ENCODE results near the gene TRAIP. TPM values are rescaled to one million over a fixed set of nuclear protein-coding genes. Genes with fewer than 3 reads are reported as not detected.

Gene TRAIP
- total and polyA plus RNA-seq, 2 experiments from 2014 or later: 2.5 to 6.6 TPM

DNA sequence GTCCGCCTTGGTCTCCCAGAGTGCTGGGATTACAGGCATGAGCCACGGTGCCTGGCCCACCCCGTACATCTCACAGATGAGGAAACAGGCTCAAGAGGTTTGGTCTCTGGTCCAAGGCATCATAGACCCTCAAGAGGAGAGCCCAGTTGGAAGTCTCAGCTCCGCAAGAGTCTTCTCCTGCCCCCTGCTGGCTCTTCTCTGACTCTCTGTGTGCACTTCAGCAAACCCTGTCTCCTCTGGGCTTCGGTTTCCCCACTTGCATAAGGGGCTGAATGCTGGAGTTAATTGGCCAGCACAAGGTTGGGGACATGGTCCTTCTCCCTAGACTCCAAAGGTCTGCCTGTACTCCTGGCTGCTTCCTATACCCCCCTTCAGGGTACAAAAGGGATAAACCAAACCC, 43.5 kb upstream of the TRAIP start:
- Histone ChIP-seq H2AFZ (no peak overlapping the region), H3K4me3 (no peak overlapping the region), H3K27me3 (no peaks in the 10 kb centered on the region), H3K36me3 (replicated peaks; ENCODE audit: insufficient read depth, low read depth) (no peaks in the 10 kb centered on the region), H3K79me2 (no peaks in the 10 kb centered on the region), H3K27ac (peak overlapping the region; percentile 87), H3K4me2 (no peak overlapping the region), H3K9me3 (ENCODE audit: low read depth) (no peaks in the 10 kb centered on the region), H3K4me1 (ENCODE audit: insufficient read depth) (peaks cover 20% of the 10 kb centered on the region), H3K9me2 (replicated peaks; ENCODE audit: insufficient read depth) (no peaks in the 10 kb centered on the region), H4K20me1 (ENCODE audit: insufficient read depth, poor library complexity, severe bottlenecking) (no peaks in the 10 kb centered on the region)
- 75% methylated on average over 5 of the region's 5 CpGs for WGBS (ENCODE audit: low lambda C conversion rate, missing lambda C conversion rate)
- DNase-seq (ENCODE audit: low spot score): no peak
- TF ChIP-seq EZH2 (IDR thresholded peaks at IDR 0.05; ENCODE audit: borderline replicate concordance): no peak
- TF ChIP-seq, protein P1, sequence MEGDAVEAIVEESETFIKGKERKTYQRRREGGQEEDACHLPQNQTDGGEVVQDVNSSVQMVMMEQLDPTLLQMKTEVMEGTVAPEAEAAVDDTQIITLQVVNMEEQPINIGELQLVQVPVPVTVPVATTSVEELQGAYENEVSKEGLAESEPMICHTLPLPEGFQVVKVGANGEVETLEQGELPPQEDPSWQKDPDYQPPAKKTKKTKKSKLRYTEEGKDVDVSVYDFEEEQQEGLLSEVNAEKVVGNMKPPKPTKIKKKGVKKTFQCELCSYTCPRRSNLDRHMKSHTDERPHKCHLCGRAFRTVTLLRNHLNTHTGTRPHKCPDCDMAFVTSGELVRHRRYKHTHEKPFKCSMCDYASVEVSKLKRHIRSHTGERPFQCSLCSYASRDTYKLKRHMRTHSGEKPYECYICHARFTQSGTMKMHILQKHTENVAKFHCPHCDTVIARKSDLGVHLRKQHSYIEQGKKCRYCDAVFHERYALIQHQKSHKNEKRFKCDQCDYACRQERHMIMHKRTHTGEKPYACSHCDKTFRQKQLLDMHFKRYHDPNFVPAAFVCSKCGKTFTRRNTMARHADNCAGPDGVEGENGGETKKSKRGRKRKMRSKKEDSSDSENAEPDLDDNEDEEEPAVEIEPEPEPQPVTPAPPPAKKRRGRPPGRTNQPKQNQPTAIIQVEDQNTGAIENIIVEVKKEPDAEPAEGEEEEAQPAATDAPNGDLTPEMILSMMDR (IDR thresholded peaks at IDR 0.05; ENCODE audit: poor library complexity): no peak
- no peak for TF ChIP-seq EZH2phosphoT487 (IDR thresholded peaks at IDR 0.05; ENCODE audit: low read depth, severe bottlenecking, unreplicated experiment)

DNA sequence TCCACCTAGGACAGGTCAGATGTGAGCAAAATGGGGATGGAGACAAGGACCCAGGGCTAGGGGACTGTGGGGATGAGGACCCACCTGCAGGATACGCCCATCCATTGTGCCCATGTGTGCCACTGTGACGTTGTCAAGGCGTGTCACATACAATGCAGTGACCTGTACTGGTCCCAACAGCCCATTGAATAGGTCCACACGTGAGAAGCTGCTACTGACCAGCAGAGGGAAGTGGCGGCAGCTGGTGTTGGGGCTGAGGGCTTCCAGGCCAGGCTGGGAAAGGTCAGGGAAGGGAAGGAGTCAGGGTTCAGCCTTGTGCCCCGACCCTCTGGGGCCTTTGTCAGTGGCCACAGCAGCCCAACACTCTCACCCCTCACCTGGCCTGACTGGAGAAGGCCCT, 42.6 kb upstream of the TRAIP start:
- no peak overlapping the region for H3K4me2 ChIP-seq
- no peaks in the 10 kb centered on the region for H3K9me3 ChIP-seq (ENCODE audit: low read depth)
- H3K36me3 ChIP-seq (replicated peaks; ENCODE audit: insufficient read depth, low read depth): no peaks in the 10 kb centered on the region
- H3K9me2 ChIP-seq (replicated peaks; ENCODE audit: insufficient read depth): no peaks in the 10 kb centered on the region
- WGBS (ENCODE audit: low lambda C conversion rate, missing lambda C conversion rate): 85% methylated on average over 6 of the region's 6 CpGs
- peaks cover 18% of the 10 kb centered on the region for H3K4me1 ChIP-seq (ENCODE audit: insufficient read depth)
- no peak overlapping the region for H3K4me3 ChIP-seq
- no peak overlapping the region for H3K27ac ChIP-seq
- H2AFZ ChIP-seq: no peak overlapping the region
- H3K27me3 ChIP-seq: no peaks in the 10 kb centered on the region
- TF ChIP-seq EZH2 (IDR thresholded peaks at IDR 0.05; ENCODE audit: borderline replicate concordance): no peak
- TF ChIP-seq EZH2phosphoT487 (IDR thresholded peaks at IDR 0.05; ENCODE audit: low read depth, severe bottlenecking, unreplicated experiment): no peak
- TF ChIP-seq, protein P1 (IDR thresholded peaks at IDR 0.05; ENCODE audit: poor library complexity): no peak
- no peak for DNase-seq (ENCODE audit: low spot score)
- no peaks in the 10 kb centered on the region for H3K79me2 ChIP-seq
- no peaks in the 10 kb centered on the region for H4K20me1 ChIP-seq (ENCODE audit: insufficient read depth, poor library complexity, severe bottlenecking)

DNA sequence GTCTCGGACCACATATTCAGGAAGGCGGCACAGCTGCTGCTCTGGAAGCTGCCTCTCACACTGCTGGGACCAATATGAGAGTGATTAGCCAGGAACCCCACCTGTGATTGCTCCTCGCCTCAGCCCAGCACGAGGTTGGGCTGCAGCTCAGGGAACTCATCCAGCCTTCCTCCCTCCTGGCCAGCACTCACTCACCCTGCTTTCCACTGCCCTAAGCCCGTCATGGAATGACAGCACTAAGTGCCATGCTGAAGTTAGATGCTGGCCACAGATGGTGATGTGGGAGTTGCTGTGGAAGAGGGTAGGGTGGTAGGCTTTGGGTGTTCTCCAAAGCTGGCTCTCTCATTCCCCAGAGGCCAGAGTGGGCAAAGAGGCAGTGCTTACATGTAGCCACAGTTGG, 40.0 kb upstream of the TRAIP start:
- no peak for DNase-seq (ENCODE audit: low spot score)
- H3K27ac ChIP-seq: no peak overlapping the region
- H3K27me3 ChIP-seq: no peaks in the 10 kb centered on the region
- H2AFZ ChIP-seq: no peak overlapping the region
- H3K4me1 ChIP-seq (ENCODE audit: insufficient read depth): peaks cover 7% of the 10 kb centered on the region
- H3K4me2 ChIP-seq: no peak overlapping the region
- H3K36me3 ChIP-seq (replicated peaks; ENCODE audit: insufficient read depth, low read depth): no peaks in the 10 kb centered on the region
- no peaks in the 10 kb centered on the region for H3K79me2 ChIP-seq
- H4K20me1 ChIP-seq (ENCODE audit: insufficient read depth, poor library complexity, severe bottlenecking): no peaks in the 10 kb centered on the region
- H3K4me3 ChIP-seq: no peak overlapping the region
- H3K9me3 ChIP-seq (ENCODE audit: low read depth): no peaks in the 10 kb centered on the region
- H3K9me2 ChIP-seq (replicated peaks; ENCODE audit: insufficient read depth): no peaks in the 10 kb centered on the region
- WGBS (ENCODE audit: low lambda C conversion rate, missing lambda C conversion rate): 88% methylated on average over 5 of the region's 5 CpGs
- TF ChIP-seq EZH2phosphoT487 (IDR thresholded peaks at IDR 0.05; ENCODE audit: low read depth, severe bottlenecking, unreplicated experiment): no peak

DNA sequence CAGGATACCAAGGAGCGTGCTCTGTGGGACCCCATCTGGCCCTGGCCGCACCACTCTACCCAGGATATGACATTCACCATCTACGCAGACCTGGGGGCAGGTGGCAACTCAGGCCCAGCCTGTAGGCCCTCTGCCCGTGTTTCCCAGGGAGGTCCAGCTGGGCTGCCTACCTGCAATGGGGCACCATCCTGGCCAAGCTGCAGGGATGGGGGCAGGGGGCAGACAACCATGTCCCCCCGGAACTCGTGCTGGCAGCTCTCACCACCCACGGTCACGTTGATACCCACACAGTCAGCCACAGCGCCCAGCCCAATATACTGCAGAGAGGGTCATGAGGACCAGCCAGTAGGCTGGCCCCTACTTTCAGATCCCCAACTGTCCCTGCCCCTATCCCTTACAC, 39.4 kb upstream of the TRAIP start:
- no peaks in the 10 kb centered on the region for H3K27me3 ChIP-seq
- H3K36me3 ChIP-seq (replicated peaks; ENCODE audit: insufficient read depth, low read depth): no peaks in the 10 kb centered on the region
- H3K4me3 ChIP-seq: no peak overlapping the region
- TF ChIP-seq EZH2 (IDR thresholded peaks at IDR 0.05; ENCODE audit: borderline replicate concordance): no peak
- TF ChIP-seq, protein P1 (IDR thresholded peaks at IDR 0.05; ENCODE audit: poor library complexity): no peak
- H3K27ac ChIP-seq: no peak overlapping the region
- WGBS (ENCODE audit: low lambda C conversion rate, missing lambda C conversion rate): 96% methylated on average over 9 of the region's 9 CpGs
- H3K9me3 ChIP-seq (ENCODE audit: low read depth): no peaks in the 10 kb centered on the region
- H2AFZ ChIP-seq: no peak overlapping the region
- DNase-seq (ENCODE audit: low spot score): no peak
- H4K20me1 ChIP-seq (ENCODE audit: insufficient read depth, poor library complexity, severe bottlenecking): no peaks in the 10 kb centered on the region
- H3K9me2 ChIP-seq (replicated peaks; ENCODE audit: insufficient read depth): no peaks in the 10 kb centered on the region
- H3K79me2 ChIP-seq: no peaks in the 10 kb centered on the region
- H3K4me2 ChIP-seq: no peak overlapping the region
- peaks cover 2% of the 10 kb centered on the region for H3K4me1 ChIP-seq (ENCODE audit: insufficient read depth)
